K562 (cell line): ENCODE data around the gene FAM174C. TPM values are rescaled to one million over a fixed set of nuclear protein-coding genes. Genes with fewer than 3 reads are reported as not detected.

Experiments
- CEBPZ ChIP-seq: fragments of 150-350 bp; IDR thresholded peaks from 2 replicates; pipeline ENCODE4 v1.6.1; 2014; ENCODE audit warnings: low read depth, mild to moderate bottlenecking, low read length, borderline replicate concordance
- CREB1 ChIP-seq, 2 experiments: sonication (generic) in 1 of 2; formaldehyde crosslinking in 1 of 2; IDR thresholded peaks; 2 replicates each; pipeline versions ENCODE4 v1.6.1 to v1.8.0; 2012 to 2022; ENCODE audit warnings: inconsistent platforms in 1 of 2, mild to moderate bottlenecking in 1 of 2, missing genetic modification reagents in 1 of 2, moderate library complexity in 1 of 2
- FOXJ3 ChIP-seq: sonication (generic); formaldehyde crosslinking; IDR thresholded peaks from 2 replicates; pipeline ENCODE4 v1.4.0; 2020; ENCODE audit warnings: mild to moderate bottlenecking, missing genetic modification reagents
- KDM2B ChIP-seq: fragments of 250-450 bp; sonication (Bioruptor Pico); IDR thresholded peaks from 2 replicates; pipeline ENCODE4 v1.8.0; 2021; ENCODE audit warnings: mild to moderate bottlenecking, moderate library complexity
- KLF13 ChIP-seq: fragments of 450-650 bp; IDR thresholded peaks from 2 replicates; pipeline ENCODE4 v1.6.1; 2016; ENCODE audit warnings: missing genetic modification characterization, low read depth, mild to moderate bottlenecking, missing compliant biosample characterization, moderate library complexity, borderline replicate concordance
- RAD21 ChIP-seq, 2 experiments: fragments of 250-450 bp in 1 of 2; fragments of 450-650 bp in 1 of 2; sonication (Bioruptor Pico) in 1 of 2; formaldehyde crosslinking in 1 of 2; IDR thresholded peaks in 1 of 2; conservative IDR thresholded peaks in 1 of 2; 2 replicates each; pipeline versions ENCODE4 v1.4.0 to v1.8.0; 2020 to 2022; ENCODE audit warnings: mild to moderate bottlenecking in 2 of 2, moderate library complexity in 1 of 2
- SPI1 ChIP-seq: IDR thresholded peaks from 2 replicates; pipeline ENCODE4 v1.6.1; 2011; ENCODE audit warnings: low read depth, low read length, control low read depth, borderline replicate concordance
- TFAM ChIP-seq: fragments of 250-450 bp; sonication (Bioruptor Pico); conservative IDR thresholded peaks from 2 replicates; pipeline ENCODE4 v1.5.0; 2021; ENCODE audit warnings: mild to moderate bottlenecking, moderate library complexity
- VEZF1 ChIP-seq: fragments of 200-800 bp; sonication (Bioruptor generic); IDR thresholded peaks from 2 replicates; pipeline ENCODE4 v1.6.1; 2017; ENCODE audit warnings: missing genetic modification characterization, missing compliant biosample characterization
- ZNF263 ChIP-seq: sonication (generic); formaldehyde crosslinking; IDR thresholded peaks from 2 replicates; pipeline ENCODE4 v1.8.0; 2022; ENCODE audit warnings: mild to moderate bottlenecking, missing genetic modification reagents, borderline replicate concordance
- polyA plus RNA-seq, 8 experiments: library from polyadenylated mRNA; depleted of rRNA in 4 of 8; stranded (reverse) in 5 of 8; unstranded in 3 of 8; fragments of >200 nt; fragmentation: Nextera tagmentation in 2 of 8; fragmentation: Illumina TruSeq in 1 of 8; extraction: Ambion mirVana in 2 of 8; extraction: Trizol in 1 of 8; gene quantifications; 2 replicates each; pipeline versions ENCODE4 v1.2.1 to v1.2.3, GENCODE V29; 2011 to 2014; ENCODE audit warnings: inconsistent platforms in 1 of 8, missing spikeins in 1 of 8
- total RNA-seq, 7 experiments: library from RNA; depleted of rRNA in 6 of 7; stranded (reverse); fragments of >200 nt in 6 of 7; fragmentation: Illumina TruSeq in 2 of 7; extraction: Trizol in 2 of 7; gene quantifications; 2 replicates each; pipeline versions ENCODE4 v1.2.1 to v1.2.3, GENCODE V29; 2011 to 2021; ENCODE audit warnings: low replicate concordance in 1 of 7
- TF ChIP-seq, protein P1 (sequence below), 2 experiments: IDR thresholded peaks; 2 replicates each; pipeline ENCODE4 v1.6.1; 2011; ENCODE audit warnings: borderline replicate concordance in 1 of 2, control low read depth in 1 of 2, low read depth in 1 of 2, low read length in 1 of 2, mild to moderate bottlenecking in 1 of 2, mixed read lengths in 1 of 2, moderate library complexity in 1 of 2; ENCODE audit not compliant: insufficient read depth in 1 of 2, insufficient read length in 1 of 2, poor library complexity in 1 of 2, severe bottlenecking in 1 of 2; ENCODE audit errors: extremely low read depth in 1 of 2
- TF ChIP-seq, protein P2 (sequence below): IDR thresholded peaks from 2 replicates; pipeline ENCODE4 v1.6.1; 2011; ENCODE audit not compliant: insufficient read length; ENCODE audit errors: extremely low read depth
- TF ChIP-seq, protein P3 (sequence below): fragments of 450-650 bp; IDR thresholded peaks from 2 replicates; pipeline ENCODE4 v1.6.1; 2018; ENCODE audit not compliant: partially characterized antibody

The FAM174C gene
- total and polyA plus RNA-seq, 9 of the 15 experiments (the other 6 are each of a cell fraction or from before 2014, with no cell fraction given) = 0.66 to 89.6 (median 20.3) TPM

DNA sequence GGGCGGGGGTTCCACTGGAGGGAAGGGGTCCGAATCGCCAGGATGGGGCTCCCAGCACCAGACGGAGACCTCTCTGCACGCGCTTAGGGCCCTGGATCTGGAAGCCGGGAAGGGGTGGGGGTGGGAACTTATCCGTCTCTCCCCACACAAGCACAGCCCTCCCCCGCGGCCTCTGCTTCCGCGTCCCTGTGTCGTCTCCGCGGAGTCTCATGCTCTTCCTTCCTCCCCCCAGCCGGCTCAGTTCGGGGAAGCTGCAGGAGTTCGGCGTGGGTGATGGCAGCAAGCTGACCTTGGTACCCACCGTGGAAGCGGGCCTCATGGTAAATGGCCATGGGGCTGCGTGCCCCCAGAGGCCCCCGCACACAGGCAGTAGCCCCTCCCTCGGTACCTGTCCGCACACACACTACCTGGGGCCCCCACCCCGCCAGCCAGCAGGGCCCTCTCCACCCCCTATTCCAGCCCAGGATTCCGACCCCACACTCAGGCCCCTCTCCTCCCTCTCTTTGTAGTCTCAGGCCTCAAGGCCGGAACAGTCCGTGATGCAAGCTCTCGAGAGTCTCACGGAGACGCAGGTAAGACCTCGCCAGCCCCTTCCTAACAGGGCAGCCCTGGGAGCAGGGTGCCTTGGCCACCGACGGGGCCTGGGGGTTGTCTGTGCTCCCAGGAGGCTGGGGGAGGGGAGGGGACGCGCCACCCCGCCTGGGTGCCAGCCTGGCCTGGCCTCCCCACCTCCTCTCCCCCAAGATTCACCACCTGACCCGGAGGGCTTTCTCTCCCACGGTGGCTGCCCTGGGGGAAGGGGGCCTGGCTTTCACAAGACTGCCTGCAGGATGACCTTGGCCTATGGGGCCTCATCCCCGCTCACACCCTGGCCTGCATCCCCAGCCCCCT is 23.8 kb upstream of the FAM174C start (continued):
- TF ChIP-seq, protein P1, sequence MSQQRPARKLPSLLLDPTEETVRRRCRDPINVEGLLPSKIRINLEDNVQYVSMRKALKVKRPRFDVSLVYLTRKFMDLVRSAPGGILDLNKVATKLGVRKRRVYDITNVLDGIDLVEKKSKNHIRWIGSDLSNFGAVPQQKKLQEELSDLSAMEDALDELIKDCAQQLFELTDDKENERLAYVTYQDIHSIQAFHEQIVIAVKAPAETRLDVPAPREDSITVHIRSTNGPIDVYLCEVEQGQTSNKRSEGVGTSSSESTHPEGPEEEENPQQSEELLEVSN (IDR thresholded peaks at IDR 0.05; ENCODE audit: borderline replicate concordance in 1 of 2, extremely low read depth in 1 of 2, insufficient read depth in 1 of 2, insufficient read length in 1 of 2, low read depth in 1 of 2, low read length in 1 of 2, poor library complexity in 1 of 2, severe bottlenecking in 1 of 2) = peak; percentile 43 to 72
- TF ChIP-seq KLF13 (no peak), SPI1 (peak; percentile 46; the same call in 1 of the 2 replicates), KDM2B (0 out of 2 replicates have a peak, but pooled peaks have one; percentile 38), FOXJ3 (CRISPR knock-in tag) (no peak), CREB1 (IDR thresholded peaks at IDR 0.05) (peak; percentile 25; the same call in 1 of the 2 replicates), CREB1 (CRISPR knock-in tag; IDR thresholded peaks at IDR 0.05) (no peak), CEBPZ (no peak), TFAM (no peak), VEZF1 (CRISPR knock-in tag) (0 out of 2 replicates have a peak, but pooled peaks have one; percentile 6), ZNF263 (CRISPR knock-in tag) (peak; percentile 13; the same call in 1 of the 2 replicates), RAD21 (CRISPR knock-in tag; conservative IDR thresholded peaks at IDR 0.05 in 1 of 2, IDR thresholded peaks at IDR 0.05 in 1 of 2) (no peak)
- TF ChIP-seq, protein P2, sequence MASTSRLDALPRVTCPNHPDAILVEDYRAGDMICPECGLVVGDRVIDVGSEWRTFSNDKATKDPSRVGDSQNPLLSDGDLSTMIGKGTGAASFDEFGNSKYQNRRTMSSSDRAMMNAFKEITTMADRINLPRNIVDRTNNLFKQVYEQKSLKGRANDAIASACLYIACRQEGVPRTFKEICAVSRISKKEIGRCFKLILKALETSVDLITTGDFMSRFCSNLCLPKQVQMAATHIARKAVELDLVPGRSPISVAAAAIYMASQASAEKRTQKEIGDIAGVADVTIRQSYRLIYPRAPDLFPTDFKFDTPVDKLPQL = no peak
- TF ChIP-seq, protein P3, sequence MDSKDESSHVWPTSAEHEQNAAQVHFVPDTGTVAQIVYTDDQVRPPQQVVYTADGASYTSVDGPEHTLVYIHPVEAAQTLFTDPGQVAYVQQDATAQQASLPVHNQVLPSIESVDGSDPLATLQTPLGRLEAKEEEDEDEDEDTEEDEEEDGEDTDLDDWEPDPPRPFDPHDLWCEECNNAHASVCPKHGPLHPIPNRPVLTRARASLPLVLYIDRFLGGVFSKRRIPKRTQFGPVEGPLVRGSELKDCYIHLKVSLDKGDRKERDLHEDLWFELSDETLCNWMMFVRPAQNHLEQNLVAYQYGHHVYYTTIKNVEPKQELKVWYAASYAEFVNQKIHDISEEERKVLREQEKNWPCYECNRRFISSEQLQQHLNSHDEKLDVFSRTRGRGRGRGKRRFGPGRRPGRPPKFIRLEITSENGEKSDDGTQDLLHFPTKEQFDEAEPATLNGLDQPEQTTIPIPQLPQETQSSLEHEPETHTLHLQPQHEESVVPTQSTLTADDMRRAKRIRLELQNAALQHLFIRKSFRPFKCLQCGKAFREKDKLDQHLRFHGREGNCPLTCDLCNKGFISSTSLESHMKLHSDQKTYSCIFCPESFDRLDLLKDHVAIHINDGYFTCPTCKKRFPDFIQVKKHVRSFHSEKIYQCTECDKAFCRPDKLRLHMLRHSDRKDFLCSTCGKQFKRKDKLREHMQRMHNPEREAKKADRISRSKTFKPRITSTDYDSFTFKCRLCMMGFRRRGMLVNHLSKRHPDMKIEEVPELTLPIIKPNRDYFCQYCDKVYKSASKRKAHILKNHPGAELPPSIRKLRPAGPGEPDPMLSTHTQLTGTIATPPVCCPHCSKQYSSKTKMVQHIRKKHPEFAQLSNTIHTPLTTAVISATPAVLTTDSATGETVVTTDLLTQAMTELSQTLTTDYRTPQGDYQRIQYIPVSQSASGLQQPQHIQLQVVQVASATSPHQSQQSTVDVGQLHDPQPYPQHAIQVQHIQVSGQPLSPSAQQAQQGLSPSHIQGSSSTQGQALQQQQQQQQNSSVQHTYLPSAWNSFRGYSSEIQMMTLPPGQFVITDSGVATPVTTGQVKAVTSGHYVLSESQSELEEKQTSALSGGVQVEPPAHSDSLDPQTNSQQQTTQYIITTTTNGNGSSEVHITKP = peak; percentile 57
